GM12875 (cell line): ENCODE measurements around the gene PLA2G4C.
A peak's percentile ranks its signal among the peaks of the same experiment; 100 is the strongest.

ENCODE experiments used
- H3K4me3 ChIP-seq: one replicate; pipeline ENCODE4 v1.5.1; 2011; ENCODE audit warnings: low read depth, low read length, control low read depth
- CTCF ChIP-seq: IDR thresholded peaks from 2 replicates; pipeline ENCODE4 v1.5.1; 2011; ENCODE audit warnings: low read depth, mild to moderate bottlenecking, control low read depth, inconsistent platforms, low read length, moderate library complexity, borderline replicate concordance; ENCODE audit not compliant: insufficient read depth

The PLA2G4C gene

GRCh38 chr19:48020686-48021085 lies 89.9 kb downstream of the PLA2G4C start:
- no peak for TF ChIP-seq CTCF
- H3K4me3 ChIP-seq = no peak overlapping the region

DNA sequence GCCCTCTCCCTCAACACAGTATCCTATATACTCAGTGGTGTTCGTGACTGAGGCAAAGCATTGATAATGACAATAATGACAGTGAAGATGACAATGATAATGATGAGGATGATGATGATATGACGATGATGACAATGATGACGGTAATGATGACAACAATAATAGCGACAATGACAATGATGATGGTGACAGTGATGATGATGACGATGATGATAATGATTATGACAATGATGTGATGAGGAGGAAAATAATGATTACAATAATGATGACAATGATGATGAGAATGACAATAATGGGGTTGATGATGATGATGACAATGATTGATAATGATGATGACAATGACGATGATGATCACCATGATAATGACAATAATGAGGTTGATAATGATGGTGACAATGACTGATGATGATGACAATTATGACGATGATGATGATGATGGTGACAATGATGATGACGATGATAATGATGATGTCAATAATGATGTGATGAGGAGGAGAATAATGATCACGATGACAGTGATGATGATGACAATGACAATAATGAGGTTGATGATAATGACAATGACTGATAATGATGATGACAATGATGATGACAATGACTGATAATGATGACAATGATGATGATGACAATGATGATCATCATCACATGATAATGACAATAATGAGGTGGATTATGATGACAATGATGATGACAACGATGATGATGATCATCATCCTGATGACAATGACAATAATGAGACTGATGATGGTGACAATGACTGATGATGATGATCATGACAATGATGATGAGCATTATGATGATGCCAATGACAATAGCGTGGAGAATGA lies 99.5 kb downstream of the PLA2G4C start:
- H3K4me3 ChIP-seq = no peak overlapping the region
- no peak for TF ChIP-seq CTCF

GRCh38 chr19:48006762-48007161 lies 103.9 kb downstream of the PLA2G4C start:
- peak; percentile 29; the same call in 1 of the 2 replicates for TF ChIP-seq CTCF
- no peak overlapping the region for H3K4me3 ChIP-seq

- H3K4me3 ChIP-seq = no peak overlapping the region
- no peak for TF ChIP-seq CTCF
Observed at GRCh38 chr19:48004236-48004635, 106.4 kb downstream of the PLA2G4C start.

GRCh38 chr19:48000846-48001245 lies 109.8 kb downstream of the PLA2G4C start:
- TF ChIP-seq CTCF = no peak
- no peak overlapping the region for H3K4me3 ChIP-seq

- H3K4me3 ChIP-seq = no peak overlapping the region
- no peak for TF ChIP-seq CTCF
Observed at GRCh38 chr19:47998800-47999199, 111.8 kb downstream of the PLA2G4C start.
